ENCODE results near the gene SMAD3.

SMAD3 gene

DNA sequence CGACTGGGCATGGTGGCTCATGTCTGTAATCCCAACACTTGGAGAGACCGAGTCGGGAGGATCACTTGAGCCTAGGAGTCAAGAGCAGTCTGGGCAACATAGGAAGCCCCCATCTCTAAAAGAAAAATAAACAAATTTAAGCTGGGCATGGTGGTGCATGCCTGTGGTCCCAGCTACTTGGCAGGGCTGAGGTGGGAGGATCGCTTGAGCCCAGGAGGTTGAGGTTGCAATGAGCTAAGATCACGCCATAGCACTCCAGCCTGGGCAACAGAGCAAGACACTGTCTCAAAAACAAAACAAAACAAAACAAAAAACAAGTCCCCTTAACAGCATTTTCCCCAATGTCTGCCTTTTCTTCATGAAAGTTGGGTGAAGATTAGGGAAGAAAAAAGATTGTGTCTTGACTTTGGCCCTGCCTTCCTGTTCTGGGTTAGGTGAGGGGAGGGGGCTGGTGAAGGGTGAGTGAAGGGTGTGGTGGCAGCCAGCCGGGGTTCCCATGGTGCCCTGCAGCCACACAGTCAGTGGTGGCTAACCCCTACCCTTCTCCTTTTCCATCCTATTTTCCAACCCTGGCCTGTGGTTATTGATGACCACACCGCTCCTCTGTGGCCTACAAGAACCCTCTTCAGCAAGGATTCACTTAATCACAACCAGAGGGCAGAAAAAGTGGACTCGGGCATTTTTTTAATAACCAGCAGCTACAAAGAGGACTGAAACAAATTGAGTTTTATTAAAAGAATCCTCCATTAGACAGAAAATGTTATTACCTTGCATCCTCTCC, 28.4 kb upstream of the SMAD3 start:
- DNase-seq (ENCODE audit: low read depth) = no peak

DNA sequence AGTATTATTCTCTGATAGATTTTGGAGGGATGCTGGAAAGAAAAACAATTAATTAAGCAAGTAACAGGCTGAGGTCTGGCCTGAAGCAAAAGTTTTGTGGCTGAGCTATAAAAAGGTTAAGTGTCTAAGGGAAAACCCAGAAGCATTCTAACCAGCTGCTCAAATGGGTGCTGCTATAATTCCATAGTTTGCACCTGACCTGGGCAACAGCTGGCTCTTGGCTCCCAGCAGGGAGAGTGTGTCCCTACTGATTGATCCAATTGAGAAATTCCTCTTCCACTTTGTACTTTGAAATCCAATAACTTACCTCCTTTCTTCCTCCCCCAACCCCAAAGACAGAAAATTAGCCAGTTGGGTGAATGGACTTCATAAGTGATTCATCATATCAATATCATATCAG, 27.7 kb upstream of the SMAD3 start:
- no peak for DNase-seq (ENCODE audit: low read depth)

DNA sequence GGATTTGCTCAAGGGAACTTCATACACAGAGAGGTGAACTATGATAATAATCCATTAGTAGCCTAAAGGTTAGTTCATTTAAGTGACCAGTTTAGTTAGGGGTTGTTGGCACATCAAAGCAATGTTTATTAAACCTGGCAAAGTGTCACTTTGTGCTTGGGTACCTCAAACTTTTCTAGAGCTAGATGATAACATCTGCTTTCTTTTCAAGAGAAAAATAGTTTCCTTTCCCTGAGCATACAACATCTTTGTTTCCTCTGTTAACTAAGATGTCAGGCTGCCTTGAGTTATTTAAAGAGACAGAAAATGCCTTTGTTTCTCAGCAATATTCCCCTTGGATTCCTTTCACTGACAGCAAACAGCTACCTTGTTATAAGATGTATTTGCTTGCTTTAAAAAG, 26.7 kb upstream of the SMAD3 start:
- DNase-seq (ENCODE audit: low read depth) = no peak

DNA sequence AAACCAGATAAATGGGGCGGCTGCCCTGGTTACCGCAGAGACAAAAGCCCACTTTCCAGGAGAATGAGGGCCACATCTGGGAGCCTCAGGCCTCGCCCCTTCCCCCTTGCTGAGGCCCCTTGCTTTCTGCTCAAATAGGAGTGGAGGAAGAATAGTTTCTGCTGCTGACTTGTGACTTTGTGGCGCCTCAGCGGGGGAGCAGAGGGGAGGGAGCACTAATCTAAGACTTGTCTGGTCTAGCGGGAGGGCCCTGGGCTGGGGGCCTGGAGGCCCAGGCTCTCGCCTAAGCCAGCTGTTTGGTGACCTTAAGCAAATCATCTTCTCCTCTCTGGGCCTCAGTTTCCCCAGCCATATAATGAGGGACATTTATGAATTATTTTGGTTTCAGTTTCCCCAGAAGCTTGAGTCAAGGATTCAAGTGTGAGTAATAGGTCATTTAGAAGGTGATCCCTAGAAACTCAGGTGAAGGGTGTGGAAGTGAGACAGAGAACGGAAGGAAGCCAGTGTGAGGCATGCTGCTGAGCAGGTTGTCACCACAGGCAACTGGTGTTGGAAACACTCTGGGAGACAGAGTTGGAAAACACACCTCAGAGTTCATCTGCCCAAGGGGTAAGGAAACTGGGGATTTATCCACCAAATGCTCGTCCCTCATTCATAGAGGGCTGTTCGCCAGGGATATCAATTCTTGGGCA, 25.9 kb upstream of the SMAD3 start:
- no peak for DNase-seq (ENCODE audit: low read depth)

DNA sequence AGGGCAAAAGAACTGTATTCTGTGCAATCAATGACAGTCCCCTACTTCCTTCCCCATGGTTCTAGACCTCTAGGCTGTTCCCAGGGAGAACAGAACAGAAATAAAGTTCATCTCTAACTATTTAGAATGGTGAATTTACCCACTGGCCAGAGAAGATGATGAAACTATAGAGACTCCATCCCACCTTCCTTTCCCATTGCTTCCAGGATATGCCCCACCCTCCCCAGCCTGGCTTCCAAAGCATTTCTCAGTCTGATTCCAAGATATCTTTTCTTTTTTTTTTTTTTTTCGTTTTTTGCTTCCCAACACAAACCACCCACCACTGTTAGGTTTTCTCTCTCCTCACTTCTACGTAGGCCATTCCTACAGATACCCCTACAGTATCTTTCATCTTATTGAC, 25.1 kb upstream of the SMAD3 start:
- DNase-seq (ENCODE audit: low read depth) = no peak

DNA sequence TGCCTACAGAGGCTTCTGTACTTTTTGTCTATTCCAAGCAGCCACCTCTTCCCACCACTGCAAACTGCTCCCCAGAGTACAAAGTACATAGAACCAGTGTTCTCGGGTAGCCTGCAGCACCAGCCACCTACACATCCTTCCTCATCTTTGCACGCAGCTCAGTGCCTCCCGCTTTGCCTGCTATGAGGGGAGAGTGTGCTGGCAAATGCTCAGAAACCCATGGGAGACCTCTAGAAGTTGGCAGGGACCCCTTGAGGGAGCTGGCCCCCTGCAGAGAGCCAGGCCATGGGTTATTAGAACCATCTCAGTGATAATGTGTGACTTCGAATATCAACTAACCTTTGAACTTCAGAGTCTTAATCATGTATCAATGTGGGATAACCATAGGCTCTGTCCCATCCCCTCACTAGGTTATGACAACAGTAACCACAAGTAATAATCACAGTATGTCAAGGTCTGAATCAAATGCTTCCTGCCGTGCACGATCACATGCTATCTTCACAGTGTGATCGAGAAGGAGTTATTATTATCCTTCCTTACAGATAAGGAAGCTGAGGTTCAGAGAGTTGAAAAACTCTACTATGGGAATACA, 22.8 kb upstream of the SMAD3 start:
- no peak for DNase-seq (ENCODE audit: low read depth)

DNA sequence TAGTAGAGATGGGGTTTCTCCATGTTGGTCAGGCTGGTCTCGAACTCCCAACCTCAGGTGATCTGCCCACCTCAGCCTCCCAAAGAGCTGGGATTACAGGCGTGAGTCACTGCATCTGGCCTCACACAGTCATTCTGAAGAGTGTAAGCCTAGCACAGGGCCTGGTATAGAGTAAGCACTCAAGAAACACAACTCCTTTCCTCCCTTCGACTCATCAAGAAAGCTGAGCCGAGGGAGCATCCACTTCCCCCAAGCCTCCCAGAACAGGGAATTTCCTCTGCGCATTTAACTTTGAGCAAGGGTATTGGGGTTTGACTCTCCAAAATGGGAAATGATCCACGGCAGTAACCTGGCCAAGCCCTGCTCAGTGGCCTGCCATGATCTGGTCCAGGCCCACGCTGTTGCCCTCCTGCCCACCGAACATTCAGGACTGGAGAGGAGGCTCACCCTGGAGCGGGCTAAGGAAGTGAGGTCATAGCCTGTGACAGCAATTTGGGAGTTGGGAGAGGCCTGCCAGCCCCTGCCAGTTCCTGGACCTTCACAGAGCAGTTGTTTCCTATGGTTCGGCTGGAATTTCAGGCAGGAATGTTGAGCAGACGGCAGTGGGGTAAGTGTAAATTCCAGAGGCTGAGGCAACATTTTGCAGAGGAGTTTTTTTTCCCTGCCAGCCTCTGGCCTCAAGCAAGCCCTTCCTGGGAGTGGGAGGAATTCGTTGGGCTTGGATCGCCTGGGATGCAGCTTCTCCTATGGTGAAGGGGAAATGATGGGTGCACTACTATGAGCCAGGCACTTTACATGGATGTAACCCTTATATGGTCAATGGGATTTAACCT, 21.2 kb upstream of the SMAD3 start:
- no peak for DNase-seq (ENCODE audit: low read depth)

DNA sequence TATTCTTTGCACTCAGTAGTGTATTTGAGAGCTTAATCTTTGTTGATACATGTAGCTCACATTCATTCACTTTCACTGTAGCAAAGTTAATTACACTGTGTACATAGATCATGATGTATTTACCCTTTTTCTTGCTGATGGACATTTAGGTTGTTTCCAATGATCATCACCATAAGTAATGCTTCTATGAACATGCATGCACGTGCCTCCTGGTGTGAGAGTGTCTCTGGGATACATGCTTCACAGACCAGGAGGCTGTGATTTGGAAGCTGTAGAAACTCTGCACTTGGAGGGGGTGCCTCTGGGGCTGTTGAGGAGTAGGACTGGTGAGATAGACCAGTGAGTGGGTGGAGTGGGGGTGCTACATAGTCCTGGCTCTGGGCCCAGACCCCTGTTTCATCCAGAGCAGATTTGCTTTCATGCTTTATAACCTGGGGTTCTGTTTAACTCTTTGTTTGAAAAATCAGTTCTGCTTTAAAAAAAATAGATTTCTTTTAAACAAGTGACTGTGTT, 18.2 kb upstream of the SMAD3 start:
- DNase-seq (ENCODE audit: low read depth) = no peak

DNA sequence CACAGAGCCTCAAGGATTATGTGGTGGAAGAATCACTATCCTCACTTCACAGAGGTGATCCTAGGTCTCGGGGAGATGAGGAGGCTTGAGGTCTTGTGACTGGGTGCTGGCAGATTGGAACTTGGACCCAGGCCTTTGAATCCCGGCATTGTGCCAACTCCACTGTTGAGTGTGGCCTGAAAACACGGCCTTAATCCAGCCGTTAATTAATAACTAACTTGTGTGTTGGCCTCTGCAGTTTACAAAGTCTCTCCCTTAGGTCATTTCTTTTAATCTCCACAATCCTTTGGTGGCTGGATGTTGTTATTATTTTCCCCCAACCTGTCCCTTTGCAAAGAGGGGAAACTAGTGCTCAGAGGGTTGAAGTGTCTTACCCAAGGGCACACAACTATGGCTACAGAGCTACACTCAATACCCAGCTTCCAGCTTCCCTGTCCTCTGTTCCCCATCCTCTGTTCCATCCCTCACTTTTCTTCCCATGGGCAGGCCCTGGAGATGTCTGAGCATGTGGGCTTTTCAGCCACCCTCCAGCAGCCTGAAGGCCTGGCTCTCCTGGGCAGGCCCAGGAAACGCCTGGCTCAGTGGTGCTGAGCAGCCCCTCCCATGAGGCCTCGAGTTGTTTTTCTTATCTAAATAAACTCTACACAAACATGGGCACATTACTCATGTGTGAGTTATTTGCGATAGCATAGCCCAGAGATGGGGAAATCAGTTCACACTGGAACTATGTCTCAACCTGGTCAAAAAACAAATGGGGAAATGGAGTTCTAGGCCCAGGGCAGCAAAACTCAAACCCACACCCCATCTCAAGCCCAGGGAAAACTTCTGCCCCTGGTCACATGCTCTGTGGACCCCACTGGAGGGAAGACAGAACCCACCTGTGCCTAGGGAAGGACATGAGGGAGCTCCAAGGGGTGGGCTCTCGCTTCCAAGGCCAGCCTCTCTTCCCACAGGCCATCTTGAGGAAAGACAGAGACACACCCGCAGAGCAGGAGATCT, 16.8 kb upstream of the SMAD3 start:
- DNase-seq (ENCODE audit: low read depth) = no peak

DNA sequence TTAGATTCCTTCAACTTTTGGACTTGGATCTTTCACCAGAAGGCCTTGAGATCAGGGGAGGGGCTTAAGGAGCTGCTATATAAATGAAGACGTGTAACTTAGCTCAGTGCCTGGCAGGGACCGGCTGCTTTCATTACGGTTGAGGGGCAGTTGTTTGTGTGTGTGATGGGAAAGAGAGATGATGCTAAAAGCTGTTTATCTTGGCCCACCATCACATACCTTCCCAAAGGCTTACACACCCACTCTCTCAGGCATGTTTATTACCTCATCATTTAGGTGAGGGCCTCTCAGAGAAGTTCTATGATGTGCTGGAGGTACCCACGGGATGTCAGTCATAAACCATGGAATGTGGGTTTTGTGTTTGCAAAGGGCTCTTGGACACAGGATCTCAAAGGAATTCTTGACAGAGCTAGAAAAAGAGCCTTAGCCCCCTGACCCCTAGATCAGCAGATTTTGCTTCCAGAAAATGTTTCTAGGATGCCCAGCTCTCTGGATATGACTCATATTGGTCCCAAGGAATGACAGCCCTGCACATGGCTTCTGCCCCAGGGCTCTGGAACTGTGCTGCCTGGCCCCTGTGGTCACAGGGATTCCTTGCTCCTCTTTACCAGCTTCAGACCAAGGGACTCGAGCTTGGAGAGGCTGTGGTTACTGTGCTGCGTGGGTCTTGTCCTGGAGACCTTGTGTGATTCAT, 15.9 kb upstream of the SMAD3 start:
- DNase-seq (ENCODE audit: low read depth) = no peak

DNA sequence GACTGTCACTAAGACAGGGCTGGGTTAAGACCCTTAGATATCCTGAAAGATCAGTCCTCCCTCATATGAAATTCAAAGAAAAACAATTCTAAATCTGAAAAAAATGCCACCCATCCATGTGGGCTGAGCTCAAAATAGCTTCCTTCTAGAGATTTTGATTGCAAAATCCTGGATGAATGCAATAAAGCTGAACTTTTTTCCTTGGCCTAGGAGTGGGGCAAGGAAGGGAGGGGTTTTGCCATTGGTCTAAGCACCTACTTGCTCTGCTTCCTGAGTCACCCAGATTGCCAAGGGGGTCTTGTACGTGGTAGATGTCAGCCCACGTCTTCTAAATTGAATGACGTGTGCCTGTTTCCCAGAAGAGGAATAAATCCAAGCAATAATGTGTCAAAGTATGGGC, 15.3 kb upstream of the SMAD3 start:
- DNase-seq (ENCODE audit: low read depth) = no peak

DNA sequence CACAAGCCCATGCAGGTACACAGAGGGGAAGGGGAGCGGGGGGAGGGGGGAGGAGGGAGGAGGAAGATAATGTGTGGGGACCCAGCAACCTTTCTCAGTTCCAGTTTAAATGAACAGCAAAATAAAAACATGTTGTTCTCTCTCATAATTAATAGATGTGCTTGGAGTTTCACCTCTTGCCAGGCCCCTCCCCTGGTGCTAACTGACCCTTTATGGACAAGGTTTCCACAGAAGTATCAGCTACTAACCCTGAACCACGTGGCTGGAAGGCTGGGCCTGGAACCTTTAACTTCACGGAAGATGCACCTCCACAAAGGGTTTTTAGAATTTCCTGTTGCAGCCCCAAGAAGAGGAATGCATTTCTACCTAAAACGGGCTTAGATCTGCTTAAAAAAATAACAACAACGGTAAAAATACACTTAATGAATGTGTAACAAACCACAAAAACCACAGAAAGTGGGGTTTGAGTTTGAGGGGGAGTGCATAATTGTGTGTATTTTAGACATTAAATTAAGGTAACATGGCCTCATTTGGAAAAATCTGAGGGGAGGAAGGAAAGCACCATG, 14.8 kb upstream of the SMAD3 start:
- no peak for DNase-seq (ENCODE audit: low read depth)

DNA sequence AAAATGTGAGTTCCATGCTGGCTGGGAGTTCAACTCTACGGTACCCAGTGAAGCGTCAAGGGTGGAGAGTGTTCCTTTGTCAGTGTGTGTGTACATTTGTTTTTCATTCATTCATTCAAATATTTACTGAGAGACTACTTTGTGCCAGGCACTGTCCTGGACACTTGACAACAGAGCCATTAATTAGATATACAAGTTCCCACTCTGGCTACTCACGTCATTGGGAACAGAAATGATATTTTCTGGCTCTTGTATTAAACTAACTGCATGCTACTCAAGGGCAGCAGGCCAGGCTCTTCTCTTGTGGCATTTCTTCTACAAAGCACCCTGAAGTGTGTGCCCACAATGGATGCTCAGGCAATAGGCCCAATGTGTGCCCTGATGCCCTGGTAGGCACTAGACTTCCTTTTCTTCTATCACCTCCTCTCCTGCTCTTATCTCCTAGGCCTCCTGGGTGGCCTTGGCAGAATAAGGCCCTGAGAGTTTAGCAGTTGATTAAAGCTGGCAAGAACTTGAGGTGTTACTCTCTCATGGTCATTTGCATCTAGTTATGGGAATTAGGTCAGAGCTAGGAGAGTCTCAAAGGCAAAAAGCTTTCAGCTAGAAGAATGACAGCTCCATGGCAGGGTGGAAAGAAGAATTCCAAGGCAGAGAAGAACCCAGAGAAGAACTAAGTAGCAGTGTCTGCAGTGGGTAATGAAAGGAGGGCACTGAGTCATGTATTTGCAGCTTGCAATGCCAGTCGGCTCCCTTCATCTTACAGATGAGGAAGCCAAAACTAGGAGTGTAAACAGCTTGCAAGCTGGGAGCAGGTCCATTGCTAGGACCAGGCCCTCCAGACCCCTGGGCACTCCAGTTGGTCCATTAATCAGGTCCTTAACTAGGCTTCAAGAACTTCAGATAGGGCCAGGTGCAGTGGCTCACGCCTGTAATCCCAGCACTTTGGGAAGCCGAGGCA, 14.0 kb upstream of the SMAD3 start:
- DNase-seq (ENCODE audit: low read depth) = no peak

DNA sequence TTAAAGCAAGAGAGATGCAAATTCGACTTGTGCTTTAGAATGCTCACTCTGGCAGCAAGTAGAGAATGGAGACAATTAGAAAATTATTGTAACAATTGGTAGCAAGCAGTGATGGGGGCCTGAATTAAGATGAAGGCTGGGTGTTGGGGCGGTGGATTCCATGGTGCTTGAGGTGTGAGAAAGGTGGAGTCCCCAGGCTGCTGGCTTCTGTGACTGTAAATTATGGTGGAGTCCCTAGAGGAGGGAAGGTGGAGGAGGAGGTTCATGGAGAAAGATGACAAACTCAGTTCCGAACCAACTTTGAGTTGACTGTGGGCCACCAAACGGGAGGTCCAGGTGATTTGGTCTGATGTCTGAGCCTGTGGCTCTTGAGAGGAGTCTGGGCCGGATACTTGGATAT, 10.7 kb upstream of the SMAD3 start:
- DNase-seq (ENCODE audit: low read depth) = no peak

DNA sequence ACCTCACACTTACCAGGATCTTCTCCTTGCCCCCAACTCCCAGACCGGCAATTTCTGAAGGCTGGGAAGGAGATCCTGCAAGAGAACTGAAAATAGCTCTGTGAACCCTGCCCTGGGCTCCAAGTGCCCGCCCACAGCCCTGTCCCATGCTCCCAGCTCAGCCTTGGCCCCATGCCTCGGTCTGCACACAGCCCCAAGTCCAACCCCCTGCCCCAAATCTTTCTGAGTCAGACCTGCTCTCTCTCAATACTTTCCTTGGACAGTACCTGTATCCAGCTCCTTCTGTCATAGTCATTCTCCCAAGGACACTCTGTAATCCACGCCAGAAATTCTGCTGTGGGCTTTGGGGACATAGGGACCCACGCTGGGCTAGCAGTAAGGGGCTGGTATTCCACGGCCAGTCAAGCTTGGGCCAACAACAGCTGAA, 6.3 kb upstream of the SMAD3 start:
- DNase-seq (ENCODE audit: low read depth) = no peak

DNA sequence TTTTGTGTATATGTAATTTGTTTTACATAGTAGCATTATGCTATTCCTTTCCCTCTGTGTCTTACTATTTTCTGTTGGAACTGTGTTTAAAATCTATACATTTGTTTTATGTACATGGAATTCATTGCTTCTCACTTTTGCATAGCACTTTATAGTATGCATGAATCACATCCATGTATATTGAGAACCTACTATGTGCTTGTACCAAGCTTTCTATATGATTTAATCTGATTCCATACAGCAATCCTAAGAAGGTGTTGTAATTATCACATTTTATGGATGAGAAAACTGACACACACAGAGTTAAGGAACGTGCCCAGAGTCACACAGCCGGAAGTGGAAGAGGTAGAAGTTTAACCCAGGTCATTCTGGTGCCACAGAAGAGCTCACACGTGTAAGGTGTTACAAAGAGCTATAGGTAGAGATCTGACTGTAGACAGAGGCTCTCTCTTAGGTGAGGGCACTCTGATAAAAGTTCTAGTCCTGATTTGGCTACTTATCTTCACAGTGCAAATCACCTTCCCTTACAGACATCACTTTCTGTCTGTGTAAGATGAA, 3.5 kb upstream of the SMAD3 start:
- no peak for DNase-seq (ENCODE audit: low read depth)

DNA sequence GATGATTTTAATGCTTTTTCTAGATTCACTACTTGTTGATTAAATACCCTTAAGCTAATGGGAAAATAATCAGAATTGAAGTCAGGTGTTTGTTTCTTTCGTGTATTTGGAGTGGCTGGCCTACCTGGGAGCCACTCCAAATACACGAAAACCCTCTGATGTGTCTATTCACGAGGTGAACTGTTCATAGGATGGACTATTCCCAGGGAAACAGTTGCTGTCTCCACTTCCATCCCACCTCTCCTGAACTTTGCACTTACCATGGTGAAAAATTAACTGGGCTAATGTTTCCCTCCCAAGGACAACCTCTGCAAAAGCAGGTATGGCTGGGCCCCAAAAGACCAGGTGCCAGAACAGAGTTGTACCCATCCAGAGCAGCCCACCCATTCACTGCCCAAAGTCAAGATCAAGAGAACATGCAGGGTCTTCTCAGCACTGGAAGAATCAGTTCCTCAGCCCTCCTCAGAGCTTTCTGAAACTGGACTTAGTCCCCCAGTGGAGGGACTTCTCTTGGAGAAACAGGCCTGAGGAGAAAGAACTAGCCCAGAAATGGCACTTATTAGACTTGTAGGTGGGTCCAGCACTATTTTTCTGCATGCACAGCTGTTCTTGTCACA, 2.9 kb upstream of the SMAD3 start:
- no peak for DNase-seq (ENCODE audit: low read depth)

All from activated T-cell treated with anti-CD3 and anti-CD28 coated beads for 48 hours (primary cell).